ENCODE data around the gene SNRNP70. TPM values are rescaled to one million over a fixed set of nuclear protein-coding genes. Genes with fewer than 3 reads are reported as not detected.

SNRNP70 gene
- polyA plus RNA-seq, 3 donors, result 27.4 to 360 (median 40.4) TPM

- peak overlapping the region; percentile 63 for H3K9ac ChIP-seq (ENCODE audit: insufficient read depth, low read length, poor library complexity, severe bottlenecking)
- no peak for DNase-seq
These were observed 32.7 kb downstream of the SNRNP70 start for GRCh38 chr19:49117677-49118564.

More at GRCh38 chr19:49117677-49118564, 32.7 kb downstream of the SNRNP70 start:
- Histone ChIP-seq H4K20me1 (ENCODE audit: insufficient read depth, low read length) (no peaks in the 10 kb centered on the region), H2AFZ (ENCODE audit: insufficient read depth, low read depth, low read length, poor library complexity, severe bottlenecking) (peak overlapping the region; percentile 84), H3K79me2 (ENCODE audit: insufficient read depth, low read length) (no peaks in the 10 kb centered on the region), H3K27me3 (ENCODE audit: control insufficient read depth in 2 of 2, insufficient read depth in 2 of 2, low read length in 2 of 2) (peaks cover 15 to 25% of the 10 kb centered on the region in 2 donors), H3K4me1 (ENCODE audit: control insufficient read depth in 1 of 2, insufficient read depth in 2 of 2, low read length in 2 of 2) (peaks cover 43 to 58% of the 10 kb centered on the region in 2 donors), H3K4me2 (replicated peaks; ENCODE audit: extremely low read depth, low read length, poor library complexity, severe bottlenecking) (peak overlapping the region; percentile 77), H3K36me3 (replicated peaks in 1 of 2; ENCODE audit: control insufficient read depth in 1 of 2, insufficient read depth in 2 of 2, low read length in 2 of 2) (no peaks in the 10 kb centered on the region), H3K9me3 (replicated peaks in 1 of 2; ENCODE audit: control insufficient read depth in 1 of 2, insufficient read depth in 1 of 2, low read length in 2 of 2) (no peaks in the 10 kb centered on the region), H3K27ac (ENCODE audit: low read depth in 1 of 2, low read length in 2 of 2) (peak overlapping the region; percentile 80 to 83), H3K4me3 (replicated peaks in 1 of 3; ENCODE audit: low read depth in 2 of 3, low read length in 3 of 3) (peak overlapping the region; percentile 33 to 75 (median 63))
- H3K4me3 Mint-ChIP-seq, result peak overlapping the region; percentile 75 to 89
- peak overlapping the region; percentile 80 to 91 (median 85) for H3K27ac Mint-ChIP-seq
- WGBS (ENCODE audit: insufficient coverage), result 84% methylated on average over 21 of the region's 26 CpGs
- H3K36me3 Mint-ChIP-seq, result peaks cover 2 to 9% of the 10 kb centered on the region in 2 donors
- peaks cover 47% of the 10 kb centered on the region for H3K4me1 Mint-ChIP-seq
- intact Hi-C loops (cut with micrococcal nuclease), result no loop called here
- peaks cover 33 to 39% (median 34%) of the 10 kb centered on the region in 3 donors for H3K27me3 Mint-ChIP-seq (ENCODE audit: low read depth in 3 of 3)
- peaks cover 3 to 20% (median 11%) of the 10 kb centered on the region in 7 donors for H3K9me3 Mint-ChIP-seq
- TF ChIP-seq, protein P1, sequence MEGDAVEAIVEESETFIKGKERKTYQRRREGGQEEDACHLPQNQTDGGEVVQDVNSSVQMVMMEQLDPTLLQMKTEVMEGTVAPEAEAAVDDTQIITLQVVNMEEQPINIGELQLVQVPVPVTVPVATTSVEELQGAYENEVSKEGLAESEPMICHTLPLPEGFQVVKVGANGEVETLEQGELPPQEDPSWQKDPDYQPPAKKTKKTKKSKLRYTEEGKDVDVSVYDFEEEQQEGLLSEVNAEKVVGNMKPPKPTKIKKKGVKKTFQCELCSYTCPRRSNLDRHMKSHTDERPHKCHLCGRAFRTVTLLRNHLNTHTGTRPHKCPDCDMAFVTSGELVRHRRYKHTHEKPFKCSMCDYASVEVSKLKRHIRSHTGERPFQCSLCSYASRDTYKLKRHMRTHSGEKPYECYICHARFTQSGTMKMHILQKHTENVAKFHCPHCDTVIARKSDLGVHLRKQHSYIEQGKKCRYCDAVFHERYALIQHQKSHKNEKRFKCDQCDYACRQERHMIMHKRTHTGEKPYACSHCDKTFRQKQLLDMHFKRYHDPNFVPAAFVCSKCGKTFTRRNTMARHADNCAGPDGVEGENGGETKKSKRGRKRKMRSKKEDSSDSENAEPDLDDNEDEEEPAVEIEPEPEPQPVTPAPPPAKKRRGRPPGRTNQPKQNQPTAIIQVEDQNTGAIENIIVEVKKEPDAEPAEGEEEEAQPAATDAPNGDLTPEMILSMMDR (IDR thresholded peaks at IDR 0.05), result no peak

Measured in CD14-positive monocyte (primary cell).